IMR-90 (cell line): Measurements from ENCODE around the gene MDM4. TPM values are rescaled to one million over a fixed set of nuclear protein-coding genes. Genes with fewer than 3 reads are reported as not detected.

Experiments
- ATAC-seq: fragments of 200-7000 bp; cut with Tn5 transposase; 2 replicates; pipeline ENCODE4 v1.9.1; 2020; ENCODE audit warnings: low read depth, mild to moderate bottlenecking, moderate library complexity
- BruUV-seq: library from RNA; stranded (reverse); fragments of 400-500 nt; replicated peaks from 2 replicates; lab custom pipeline; 2021; lab: Mats Ljungman, UMichigan
- CTCF ChIA-PET: fragments of 300-600 bp; formaldehyde crosslinking; extraction: SDS; loops from one replicate; lab custom pipeline; 2021; ENCODE audit warnings: antibody characterized with exemption; lab: Yijun Ruan, JAX
- POLR2A ChIA-PET: fragments of 300-600 bp; sonication (Branson Sonifier 250); formaldehyde crosslinking; loops from one replicate; lab custom pipeline; 2022; ENCODE audit warnings: antibody characterized with exemption; ENCODE audit not compliant: unreplicated experiment; lab: Charles Lee
- DNase-seq: peaks from one replicate; pipeline ENCODE4 v3.0.0; 2013
- H2AFZ ChIP-seq: replicated peaks from 2 replicates; pipeline ENCODE3; 2013; ENCODE audit warnings: low read length, mild to moderate bottlenecking; ENCODE audit not compliant: poor library complexity
- H2AK5ac ChIP-seq: 2 replicates; pipeline ENCODE4 v1.6.1; 2013; ENCODE audit warnings: low read depth, low read length, inconsistent platforms
- H2AK9ac ChIP-seq: replicated peaks from 2 replicates; pipeline ENCODE3; 2013; ENCODE audit warnings: mild to moderate bottlenecking, low read depth, low read length, moderate library complexity; ENCODE audit not compliant: poor library complexity
- H2BK120ac ChIP-seq: 2 replicates; pipeline ENCODE4 v1.6.1; 2013; ENCODE audit warnings: low read depth, low read length, inconsistent platforms
- H2BK15ac ChIP-seq: 3 replicates; pipeline ENCODE4 v1.6.1; 2013; ENCODE audit warnings: low read depth, low read length, inconsistent platforms
- H2BK20ac ChIP-seq: 2 replicates; pipeline ENCODE4 v1.6.1; 2013; ENCODE audit warnings: low read depth, mild to moderate bottlenecking, inconsistent platforms, low read length, moderate library complexity
- H2BK5ac ChIP-seq: 2 replicates; pipeline ENCODE4 v1.6.1; 2013; ENCODE audit warnings: mild to moderate bottlenecking, low read depth, low read length, inconsistent platforms; ENCODE audit not compliant: poor library complexity, severe bottlenecking
- H3K14ac ChIP-seq: replicated peaks from 2 replicates; pipeline ENCODE4 v1.6.1; 2013; ENCODE audit warnings: low read depth, low read length, inconsistent platforms
- H3K18ac ChIP-seq: 2 replicates; pipeline ENCODE4 v1.6.1; 2013; ENCODE audit warnings: low read depth, low read length, control low read depth
- H3K23ac ChIP-seq: 2 replicates; pipeline ENCODE4 v1.6.1; 2013; ENCODE audit warnings: low read depth, low read length, inconsistent platforms
- H3K27ac ChIP-seq: 2 replicates; pipeline ENCODE4 v1.5.1; 2013; ENCODE audit warnings: mild to moderate bottlenecking, control low read depth, low read length; ENCODE audit not compliant: insufficient read depth
- H3K27me3 ChIP-seq: 2 replicates; pipeline ENCODE4 v1.6.1; 2013; ENCODE audit warnings: low read length; ENCODE audit not compliant: control insufficient read depth, insufficient read depth
- H3K36me3 ChIP-seq: 2 replicates; pipeline ENCODE4 v1.6.1; 2013; ENCODE audit warnings: low read length, mixed read lengths; ENCODE audit not compliant: control insufficient read depth, insufficient read depth
- H3K4ac ChIP-seq: 2 replicates; pipeline ENCODE4 v1.6.1; 2013; ENCODE audit warnings: low read depth, low read length, inconsistent platforms
- H3K4me1 ChIP-seq: 2 replicates; pipeline ENCODE4 v1.6.1; 2013; ENCODE audit warnings: low read length, mixed read lengths; ENCODE audit not compliant: control insufficient read depth, insufficient read depth
- H3K4me2 ChIP-seq: 2 replicates; pipeline ENCODE4 v1.6.1; 2013; ENCODE audit warnings: low read depth, mild to moderate bottlenecking, control low read depth, low read length, moderate library complexity
- H3K4me3 ChIP-seq: 2 replicates; pipeline ENCODE4 v1.5.1; 2013; ENCODE audit warnings: low read depth, mild to moderate bottlenecking, control low read depth, low read length, moderate library complexity; ENCODE audit not compliant: insufficient read depth
- H3K56ac ChIP-seq: 2 replicates; pipeline ENCODE4 v1.6.1; 2013; ENCODE audit warnings: low read length, inconsistent platforms; ENCODE audit not compliant: insufficient read depth; ENCODE audit errors: extremely low read depth
- H3K79me1 ChIP-seq, 2 experiments: 2 replicates each; pipeline ENCODE4 v1.6.1; 2013; ENCODE audit warnings: low read length in 2 of 2, inconsistent platforms in 1 of 2, low read depth in 1 of 2
- H3K9ac ChIP-seq: 2 replicates; pipeline ENCODE4 v1.6.1; 2013; ENCODE audit warnings: low read depth, low read length, control low read depth
- H3K9me1 ChIP-seq: 2 replicates; pipeline ENCODE4 v1.6.1; 2013; ENCODE audit warnings: low read length, inconsistent platforms; ENCODE audit not compliant: insufficient read depth
- H3K9me3 ChIP-seq: 2 replicates; pipeline ENCODE4 v1.6.1; 2013; ENCODE audit warnings: low read length; ENCODE audit not compliant: control insufficient read depth, insufficient read depth
- H4K20me1 ChIP-seq: 2 replicates; pipeline ENCODE4 v1.6.1; 2013; ENCODE audit warnings: low read length, inconsistent platforms; ENCODE audit not compliant: insufficient read depth
- H4K5ac ChIP-seq: 2 replicates; pipeline ENCODE4 v1.6.1; 2013; ENCODE audit warnings: mild to moderate bottlenecking, low read depth, low read length, control low read depth
- H4K8ac ChIP-seq, 2 experiments: 2 replicates each; pipeline ENCODE4 v1.6.1; 2013; ENCODE audit warnings: low read depth in 2 of 2, low read length in 2 of 2, control low read depth in 1 of 2, inconsistent platforms in 1 of 2
- H4K91ac ChIP-seq: 2 replicates; pipeline ENCODE4 v1.6.1; 2013; ENCODE audit warnings: low read depth, low read length, inconsistent platforms; ENCODE audit not compliant: insufficient read depth
- BHLHE40 ChIP-seq: fragments of 150-350 bp; IDR thresholded peaks from 2 replicates; pipeline ENCODE4 v1.6.1; 2016; ENCODE audit warnings: mild to moderate bottlenecking, low read depth, low read length
- FOS ChIP-seq: fragments of 150-350 bp; IDR thresholded peaks from 2 replicates; pipeline ENCODE4 v1.6.1; 2016; ENCODE audit warnings: low read depth, low read length
- MAFK ChIP-seq: IDR thresholded peaks from 2 replicates; pipeline ENCODE4 v1.6.1; 2012; ENCODE audit warnings: low read depth, low read length, improper control_type of control experiment
- MAZ ChIP-seq: IDR thresholded peaks from 2 replicates; pipeline ENCODE4 v1.6.1; 2012; ENCODE audit warnings: low read depth, mild to moderate bottlenecking, low read length, improper control_type of control experiment, moderate library complexity, borderline replicate concordance
- MXI1 ChIP-seq: IDR thresholded peaks from 2 replicates; pipeline ENCODE4 v1.6.1; 2012; ENCODE audit warnings: low read depth, mild to moderate bottlenecking, low read length, moderate library complexity, borderline replicate concordance
- NFE2L2 ChIP-seq: fragments of 150-350 bp; IDR thresholded peaks from 2 replicates; pipeline ENCODE4 v1.6.1; 2016; ENCODE audit warnings: low read depth, mild to moderate bottlenecking, low read length
- RAD21 ChIP-seq: IDR thresholded peaks from 2 replicates; pipeline ENCODE4 v1.6.1; 2012; ENCODE audit warnings: low read length, improper control_type of control experiment
- RCOR1 ChIP-seq: IDR thresholded peaks from 2 replicates; pipeline ENCODE4 v1.6.1; 2012; ENCODE audit warnings: mild to moderate bottlenecking, low read length, improper control_type of control experiment; ENCODE audit not compliant: insufficient replicate concordance
- RFX5 ChIP-seq: IDR thresholded peaks from 2 replicates; pipeline ENCODE4 v1.8.0; 2012; ENCODE audit warnings: low read depth, mild to moderate bottlenecking, low read length, moderate library complexity
- SMC3 ChIP-seq: fragments of 150-350 bp; IDR thresholded peaks from 2 replicates; pipeline ENCODE4 v1.6.1; 2016; ENCODE audit warnings: low read depth, mild to moderate bottlenecking, antibody characterized with exemption, low read length, moderate library complexity
- WGBS, 2 experiments: methylation state at CpG; one replicate each; pipeline versions ENCODE4 v1.1.5 to v1.1.7; 2013; ENCODE audit warnings: missing lambda C conversion rate in 2 of 2; ENCODE audit not compliant: insufficient read length in 1 of 2; ENCODE audit errors: extremely low coverage in 2 of 2; 5-methylcytosine and 5-hydroxymethylcytosine counted together
- dilution Hi-C: fragments of 300-500 bp; cut with HindIII; formaldehyde crosslinking; loops from one replicate; pipeline ENCODE4 v1.14.3; 2018; ENCODE audit warnings: low sequenced_read_pairs; ENCODE audit not compliant: unreplicated experiment
- in situ Hi-C: fragments of 300-500 bp; cut with MboI; formaldehyde crosslinking; loops from 3 replicates; pipeline ENCODE4 v1.14.3; 2019; ENCODE audit warnings: low sequenced_read_pairs, inconsistent platforms, mixed read lengths
- intact Hi-C: fragments of 100-400 bp; cut with micrococcal nuclease; formaldehyde crosslinking; loops from 2 replicates; pipeline ENCODE4 v1.10.0; 2022
- polyA plus RNA-seq, 3 experiments: library from polyadenylated mRNA; depleted of rRNA; stranded (reverse); fragments of >200 nt; gene quantifications; 2 replicates each; pipeline ENCODE4 v1.2.3, GENCODE V29; 2012; ENCODE audit warnings: low replicate concordance in 1 of 3
- total RNA-seq: library from RNA; depleted of rRNA; stranded (reverse); fragments of >200 nt; gene quantifications from 2 replicates; pipeline ENCODE4 v1.2.3, GENCODE V29; 2012
- TF ChIP-seq, protein P1 (sequence below): conservative IDR thresholded peaks from 2 replicates; pipeline ENCODE4 v1.5.1; 2012; ENCODE audit warnings: mild to moderate bottlenecking, low read depth, low read length, improper control_type of control experiment
- TF ChIP-seq, protein P2 (sequence below): fragments of 150-350 bp; IDR thresholded peaks from 2 replicates; pipeline ENCODE4 v1.6.1; 2017; ENCODE audit warnings: mild to moderate bottlenecking, antibody characterized with exemption, low read length, low read depth
- TF ChIP-seq, protein P3 (sequence below): fragments of 150-350 bp; IDR thresholded peaks from 2 replicates; pipeline ENCODE4 v1.6.1; 2016; ENCODE audit warnings: low read depth, mild to moderate bottlenecking, low read length, moderate library complexity, borderline replicate concordance

MDM4 gene
- total and polyA plus RNA-seq, 2 of the 4 experiments (the other 2 are of a cell fraction), result 7.4 to 20.1 TPM

DNA sequence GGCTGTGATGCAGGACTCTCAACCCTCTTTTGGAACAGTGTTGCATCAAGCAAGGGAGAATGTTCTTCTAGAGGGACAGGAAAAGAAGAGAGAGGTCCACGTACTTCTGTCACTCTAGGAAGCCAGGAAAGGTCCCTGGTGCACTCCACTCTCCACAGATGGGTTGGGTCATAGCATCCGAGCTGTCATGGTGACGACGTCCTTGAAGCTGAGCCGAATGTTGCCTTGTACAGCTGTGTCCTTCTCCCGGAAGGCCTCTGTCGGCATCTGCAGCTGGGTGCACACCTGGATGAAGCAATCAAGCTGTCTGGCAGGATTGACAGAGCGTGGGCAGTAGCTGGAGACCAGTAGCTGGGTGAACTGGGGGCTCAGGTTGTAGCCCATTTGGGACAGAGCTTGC, 12.5 kb downstream of the MDM4 start:
- H4K8ac ChIP-seq, result no peak overlapping the region
- POLR2A ChIA-PET, result no interaction called here
- H3K4ac ChIP-seq, result no peak overlapping the region
- H4K20me1 ChIP-seq, result peaks cover 11% of the 10 kb centered on the region
- in situ Hi-C loops, result no loop called here
- no TSS peak for BruUV-seq
- H2AK9ac ChIP-seq, result no peak overlapping the region
- no peak overlapping the region for H4K5ac ChIP-seq
- TF ChIP-seq MXI1 (no peak), RFX5 (no peak), NFE2L2 (no peak), FOS (no peak), MAFK (no peak), MAZ (no peak), BHLHE40 (no peak), RCOR1 (no peak), SMC3 (no peak), RAD21 (no peak)
- TF ChIP-seq, protein P1, sequence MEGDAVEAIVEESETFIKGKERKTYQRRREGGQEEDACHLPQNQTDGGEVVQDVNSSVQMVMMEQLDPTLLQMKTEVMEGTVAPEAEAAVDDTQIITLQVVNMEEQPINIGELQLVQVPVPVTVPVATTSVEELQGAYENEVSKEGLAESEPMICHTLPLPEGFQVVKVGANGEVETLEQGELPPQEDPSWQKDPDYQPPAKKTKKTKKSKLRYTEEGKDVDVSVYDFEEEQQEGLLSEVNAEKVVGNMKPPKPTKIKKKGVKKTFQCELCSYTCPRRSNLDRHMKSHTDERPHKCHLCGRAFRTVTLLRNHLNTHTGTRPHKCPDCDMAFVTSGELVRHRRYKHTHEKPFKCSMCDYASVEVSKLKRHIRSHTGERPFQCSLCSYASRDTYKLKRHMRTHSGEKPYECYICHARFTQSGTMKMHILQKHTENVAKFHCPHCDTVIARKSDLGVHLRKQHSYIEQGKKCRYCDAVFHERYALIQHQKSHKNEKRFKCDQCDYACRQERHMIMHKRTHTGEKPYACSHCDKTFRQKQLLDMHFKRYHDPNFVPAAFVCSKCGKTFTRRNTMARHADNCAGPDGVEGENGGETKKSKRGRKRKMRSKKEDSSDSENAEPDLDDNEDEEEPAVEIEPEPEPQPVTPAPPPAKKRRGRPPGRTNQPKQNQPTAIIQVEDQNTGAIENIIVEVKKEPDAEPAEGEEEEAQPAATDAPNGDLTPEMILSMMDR, result no peak
- TF ChIP-seq, protein P2, sequence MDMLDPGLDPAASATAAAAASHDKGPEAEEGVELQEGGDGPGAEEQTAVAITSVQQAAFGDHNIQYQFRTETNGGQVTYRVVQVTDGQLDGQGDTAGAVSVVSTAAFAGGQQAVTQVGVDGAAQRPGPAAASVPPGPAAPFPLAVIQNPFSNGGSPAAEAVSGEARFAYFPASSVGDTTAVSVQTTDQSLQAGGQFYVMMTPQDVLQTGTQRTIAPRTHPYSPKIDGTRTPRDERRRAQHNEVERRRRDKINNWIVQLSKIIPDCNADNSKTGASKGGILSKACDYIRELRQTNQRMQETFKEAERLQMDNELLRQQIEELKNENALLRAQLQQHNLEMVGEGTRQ, result no peak
- TF ChIP-seq, protein P3, sequence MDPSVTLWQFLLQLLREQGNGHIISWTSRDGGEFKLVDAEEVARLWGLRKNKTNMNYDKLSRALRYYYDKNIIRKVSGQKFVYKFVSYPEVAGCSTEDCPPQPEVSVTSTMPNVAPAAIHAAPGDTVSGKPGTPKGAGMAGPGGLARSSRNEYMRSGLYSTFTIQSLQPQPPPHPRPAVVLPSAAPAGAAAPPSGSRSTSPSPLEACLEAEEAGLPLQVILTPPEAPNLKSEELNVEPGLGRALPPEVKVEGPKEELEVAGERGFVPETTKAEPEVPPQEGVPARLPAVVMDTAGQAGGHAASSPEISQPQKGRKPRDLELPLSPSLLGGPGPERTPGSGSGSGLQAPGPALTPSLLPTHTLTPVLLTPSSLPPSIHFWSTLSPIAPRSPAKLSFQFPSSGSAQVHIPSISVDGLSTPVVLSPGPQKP, result no peak
- no peak overlapping the region for H2AFZ ChIP-seq
- DNase-seq (no peak), ATAC-seq (no peak)
- no peak overlapping the region for H3K23ac ChIP-seq
- peaks cover 2% of the 10 kb centered on the region; the same call in 1 of the 2 replicates for H3K9me3 ChIP-seq
- 98% methylated on average over 7 of the region's 8 CpGs; no CpG with 5 or more reads in 1 of the 2 experiments for WGBS, 2 experiments
- H3K79me1 ChIP-seq, result peaks cover 15 to 34% of the 10 kb centered on the region in 2 experiments
- no peak overlapping the region for H3K27ac ChIP-seq
- H3K14ac ChIP-seq, result no peak overlapping the region
- no peak overlapping the region for H4K91ac ChIP-seq
- peaks cover 46% of the 10 kb centered on the region for H3K36me3 ChIP-seq
- H3K27me3 ChIP-seq, result no peaks in the 10 kb centered on the region
- CTCF ChIA-PET, result no interaction called here
- no peak overlapping the region for H3K4me2 ChIP-seq
- no peak overlapping the region for H2AK5ac ChIP-seq
- no peak overlapping the region for H2BK20ac ChIP-seq
- dilution Hi-C loops, result no loop called here
- H3K4me1 ChIP-seq, result no peaks in the 10 kb centered on the region
- no peaks in the 10 kb centered on the region for H3K9me1 ChIP-seq
- no peak overlapping the region for H3K4me3 ChIP-seq
- H3K56ac ChIP-seq, result no peak overlapping the region
- intact Hi-C loops, result no loop called here
- no peak overlapping the region for H2BK5ac ChIP-seq
- H3K9ac ChIP-seq, result no peak overlapping the region
- no peak overlapping the region for H2BK15ac ChIP-seq
- no peak overlapping the region for H3K18ac ChIP-seq
- no peak overlapping the region for H2BK120ac ChIP-seq
